ENCODE data around the gene CA5A.
"Not testable (repeated sequence)": the region's sequence is repeated elsewhere in the genome, so short reads cannot be mapped to it uniquely, and the experiment has no call there.

- TF ChIP-seq, protein P1, sequence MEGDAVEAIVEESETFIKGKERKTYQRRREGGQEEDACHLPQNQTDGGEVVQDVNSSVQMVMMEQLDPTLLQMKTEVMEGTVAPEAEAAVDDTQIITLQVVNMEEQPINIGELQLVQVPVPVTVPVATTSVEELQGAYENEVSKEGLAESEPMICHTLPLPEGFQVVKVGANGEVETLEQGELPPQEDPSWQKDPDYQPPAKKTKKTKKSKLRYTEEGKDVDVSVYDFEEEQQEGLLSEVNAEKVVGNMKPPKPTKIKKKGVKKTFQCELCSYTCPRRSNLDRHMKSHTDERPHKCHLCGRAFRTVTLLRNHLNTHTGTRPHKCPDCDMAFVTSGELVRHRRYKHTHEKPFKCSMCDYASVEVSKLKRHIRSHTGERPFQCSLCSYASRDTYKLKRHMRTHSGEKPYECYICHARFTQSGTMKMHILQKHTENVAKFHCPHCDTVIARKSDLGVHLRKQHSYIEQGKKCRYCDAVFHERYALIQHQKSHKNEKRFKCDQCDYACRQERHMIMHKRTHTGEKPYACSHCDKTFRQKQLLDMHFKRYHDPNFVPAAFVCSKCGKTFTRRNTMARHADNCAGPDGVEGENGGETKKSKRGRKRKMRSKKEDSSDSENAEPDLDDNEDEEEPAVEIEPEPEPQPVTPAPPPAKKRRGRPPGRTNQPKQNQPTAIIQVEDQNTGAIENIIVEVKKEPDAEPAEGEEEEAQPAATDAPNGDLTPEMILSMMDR (IDR thresholded peaks at IDR 0.05), result not testable (repeated sequence)
- not testable (repeated sequence) for TF ChIP-seq POLR2A, POLR2AphosphoS5 (IDR thresholded peaks at IDR 0.05)
Observed at GRCh38 chr16:87981376-87981775, 45.0 kb upstream of the CA5A start.
